HCT116 (cell line): ENCODE data around the gene EPG5. TPM values are rescaled to one million over a fixed set of nuclear protein-coding genes. Genes with fewer than 3 reads are reported as not detected.

ENCODE experiments used
- ATAC-seq: fragments of 200-7000 bp; cut with Tn5 transposase; 2 replicates; pipeline ENCODE4 v1.9.1; 2020; ENCODE audit warnings: mild to moderate bottlenecking, moderate library complexity
- BruUV-seq: library from RNA; stranded (reverse); fragments of 400-500 nt; replicated peaks from 2 replicates; lab custom pipeline; 2021; lab: Mats Ljungman, UMichigan
- CTCF ChIA-PET: fragments of 300-600 bp; sonication (Branson Sonifier 250); formaldehyde crosslinking; loops from one replicate; lab custom pipeline; 2021; ENCODE audit warnings: antibody characterized with exemption; lab: Charles Lee
- POLR2A ChIA-PET: fragments of 300-600, 350-600 bp; sonication (Branson Sonifier 250); formaldehyde crosslinking; loops from one replicate; lab custom pipeline; 2021; ENCODE audit warnings: antibody characterized with exemption; lab: Charles Lee
- RAD21 ChIA-PET, 2 experiments: fragments of 300-600 bp; sonication (Branson Sonifier 250); formaldehyde crosslinking; loops; one replicate each; lab custom pipeline; 2023; ENCODE audit warnings: low total read pairs in 2 of 2; ENCODE audit not compliant: uncharacterized antibody in 2 of 2, unreplicated experiment in 2 of 2, low non-redundant PET in 1 of 2; lab: Charles Lee
- DNase-seq: peaks from one replicate; pipeline ENCODE4 v3.0.0-alpha.2; 2010; ENCODE audit warnings: low read depth, low spot score
- H2AFZ ChIP-seq: fragments of 200-600 bp; shearing (Covaris generic), sonication (generic); 2 replicates; pipeline ENCODE4 v1.6.1; 2017; ENCODE audit warnings: low read depth, mixed run types, mixed read lengths, antibody characterized with exemption, low read length; ENCODE audit not compliant: poor library complexity, severe bottlenecking
- H3K27ac ChIP-seq: 2 replicates; pipeline ENCODE4 v1.5.1; 2012; ENCODE audit warnings: low read depth, low read length
- H3K27me3 ChIP-seq: fragments of 200-600 bp; sonication (generic); 2 replicates; pipeline ENCODE4 v1.6.1; 2016; ENCODE audit warnings: mixed run types, low read length, mixed read lengths; ENCODE audit not compliant: insufficient read depth
- H3K36me3 ChIP-seq, 2 experiments: fragments of 200-500 bp in 1 of 2; fragments of 200-600 bp in 1 of 2; sonication (Bioruptor generic) in 1 of 2; sonication (generic) in 1 of 2; 2 replicates each; pipeline versions ENCODE4 v1.5.1 to v1.6.1; 2014 to 2016; ENCODE audit warnings: low read length in 2 of 2, inconsistent platforms in 1 of 2, mixed read lengths in 1 of 2, mixed run types in 1 of 2; ENCODE audit not compliant: insufficient read depth in 2 of 2, control insufficient read depth in 1 of 2
- H3K4me1 ChIP-seq, 2 experiments: fragments of 200-600 bp in 1 of 2; sonication (generic) in 1 of 2; 2 replicates each; pipeline versions ENCODE4 v1.5.1 to v1.6.1; 2012 to 2017; ENCODE audit warnings: low read length in 2 of 2, inconsistent platforms in 1 of 2, mild to moderate bottlenecking in 1 of 2, mixed read lengths in 1 of 2, mixed run types in 1 of 2, moderate library complexity in 1 of 2; ENCODE audit not compliant: insufficient read depth in 2 of 2, control insufficient read depth in 1 of 2
- H3K4me2 ChIP-seq: fragments of 200-600 bp; sonication (generic); 2 replicates; pipeline ENCODE4 v1.6.1; 2017; ENCODE audit warnings: mixed run types, low read length, mixed read lengths
- H3K4me3 ChIP-seq, 2 experiments: fragments of 200-600 bp in 1 of 2; sonication (generic) in 1 of 2; replicated peaks in 1 of 2; 2 replicates each; pipeline ENCODE4 v1.5.1; 2011 to 2016; ENCODE audit warnings: low read length in 2 of 2, control low read depth in 1 of 2, low read depth in 1 of 2, mild to moderate bottlenecking in 1 of 2, mixed read lengths in 1 of 2, mixed run types in 1 of 2
- H3K79me2 ChIP-seq: fragments of 200-600 bp; sonication (generic); 2 replicates; pipeline ENCODE4 v1.6.1; 2017; ENCODE audit warnings: mild to moderate bottlenecking, mixed run types, low read length, moderate library complexity, mixed read lengths; ENCODE audit not compliant: insufficient read depth
- H3K9ac ChIP-seq: fragments of 200-600 bp; sonication (generic); 2 replicates; pipeline ENCODE4 v1.6.1; 2016; ENCODE audit warnings: low read length, mixed read lengths
- H3K9me2 ChIP-seq: fragments of 200-600 bp; sonication (generic), shearing (Covaris generic); 2 replicates; pipeline ENCODE4 v1.6.1; 2017; ENCODE audit warnings: mixed run types, mild to moderate bottlenecking, moderate library complexity; ENCODE audit not compliant: insufficient read depth
- H3K9me3 ChIP-seq, 2 experiments: fragments of 200-500 bp in 1 of 2; fragments of 200-600 bp in 1 of 2; sonication (Bioruptor generic) in 1 of 2; sonication (generic) in 1 of 2; 2 replicates each; pipeline ENCODE4 v1.6.1; 2014 to 2017; ENCODE audit warnings: low read length in 2 of 2, mixed read lengths in 2 of 2, inconsistent platforms in 1 of 2, low read depth in 1 of 2, mild to moderate bottlenecking in 1 of 2, mixed run types in 1 of 2, moderate library complexity in 1 of 2; ENCODE audit not compliant: control insufficient read depth in 1 of 2, insufficient read depth in 1 of 2
- H4K20me1 ChIP-seq: fragments of 200-600 bp; sonication (generic), shearing (Covaris generic); 2 replicates; pipeline ENCODE4 v1.6.1; 2017; ENCODE audit warnings: mixed run types, mild to moderate bottlenecking, moderate library complexity; ENCODE audit not compliant: insufficient read depth
- CBX3 ChIP-seq: IDR thresholded peaks from 2 replicates; pipeline ENCODE4 v1.6.1; 2012; ENCODE audit warnings: low read depth
- CEBPB ChIP-seq: IDR thresholded peaks from 2 replicates; pipeline ENCODE4 v1.6.1; 2012; ENCODE audit warnings: low read depth
- EGR1 ChIP-seq: IDR thresholded peaks from 2 replicates; pipeline ENCODE4 v1.6.1; 2012; ENCODE audit warnings: low read depth
- ELF1 ChIP-seq: IDR thresholded peaks from 2 replicates; pipeline ENCODE4 v1.6.1; 2012; ENCODE audit warnings: low read depth, borderline replicate concordance
- EZH2 ChIP-seq: fragments of 200-600 bp; sonication (generic); IDR thresholded peaks from 2 replicates; pipeline ENCODE4 v1.6.1; 2017; ENCODE audit warnings: antibody characterized with exemption, mixed run types
- FOSL1 ChIP-seq: IDR thresholded peaks from 2 replicates; pipeline ENCODE4 v1.6.1; 2012; ENCODE audit warnings: low read depth
- JUND ChIP-seq: IDR thresholded peaks from 2 replicates; pipeline ENCODE4 v1.6.1; 2012
- POLR2A ChIP-seq: IDR thresholded peaks from 2 replicates; pipeline ENCODE4 v1.7.0; 2011; ENCODE audit warnings: borderline replicate concordance; ENCODE audit not compliant: insufficient read depth, insufficient read length; ENCODE audit errors: extremely low read depth
- RAD21 ChIP-seq: IDR thresholded peaks from 2 replicates; pipeline ENCODE4 v1.6.1; 2012; ENCODE audit warnings: low read depth, mild to moderate bottlenecking
- REST ChIP-seq: IDR thresholded peaks from 2 replicates; pipeline ENCODE4 v1.6.1; 2012; ENCODE audit warnings: low read depth
- SP1 ChIP-seq: IDR thresholded peaks from 2 replicates; pipeline ENCODE4 v1.6.1; 2012; ENCODE audit warnings: low read depth
- SRF ChIP-seq: IDR thresholded peaks from 2 replicates; pipeline ENCODE4 v1.6.1; 2012; ENCODE audit warnings: low read depth
- TCF7L2 ChIP-seq: IDR thresholded peaks from 2 replicates; pipeline ENCODE4 v1.7.0; 2011; ENCODE audit warnings: borderline replicate concordance, inconsistent platforms; ENCODE audit not compliant: insufficient read depth, insufficient read length; ENCODE audit errors: extremely low read depth
- YY1 ChIP-seq: IDR thresholded peaks from 2 replicates; pipeline ENCODE4 v1.6.1; 2011; ENCODE audit warnings: low read length, low read depth, moderate library complexity, mild to moderate bottlenecking; ENCODE audit not compliant: insufficient replicate concordance; ENCODE audit errors: extremely low read depth
- ZFX ChIP-seq: fragments of 450-650 bp; IDR thresholded peaks from 2 replicates; pipeline ENCODE4 v1.6.1; 2017
- ZNF274 ChIP-seq: fragments of 200-500 bp; sonication (Bioruptor generic); IDR thresholded peaks from 2 replicates; pipeline ENCODE4 v1.6.1; 2014; ENCODE audit warnings: mild to moderate bottlenecking, low read depth, low read length, inconsistent platforms
- intact Hi-C: fragments of 100-400 bp; cut with micrococcal nuclease; formaldehyde crosslinking; loops from 2 replicates; pipeline ENCODE4 v1.10.0; 2022
- total RNA-seq: library from RNA; stranded (reverse); gene quantifications from one replicate; pipeline ENCODE4 v1.2.1, GENCODE V29; 2021; ENCODE audit not compliant: unreplicated experiment
- TF ChIP-seq, protein P1 (sequence below), 3 experiments: fragments of 200-600 bp in 1 of 3; sonication (generic) in 1 of 3; IDR thresholded peaks in 2 of 3; conservative IDR thresholded peaks in 1 of 3; 2 replicates each; pipeline ENCODE4 v1.5.1; 2012 to 2017; ENCODE audit warnings: low read depth in 2 of 3, low read length in 2 of 3, antibody characterized with exemption in 1 of 3, borderline replicate concordance in 1 of 3, control low read depth in 1 of 3, mild to moderate bottlenecking in 1 of 3, mixed read lengths in 1 of 3, mixed run types in 1 of 3, moderate library complexity in 1 of 3; ENCODE audit not compliant: insufficient read depth in 1 of 3
- TF ChIP-seq, protein P2 (sequence below): IDR thresholded peaks from 2 replicates; pipeline ENCODE4 v1.6.1; 2012
- TF ChIP-seq, protein P3 (sequence below): IDR thresholded peaks from 2 replicates; pipeline ENCODE4 v1.6.1; 2011; ENCODE audit warnings: mild to moderate bottlenecking, low read length, moderate library complexity; ENCODE audit not compliant: insufficient replicate concordance; ENCODE audit errors: extremely low read depth

The EPG5 gene
- total RNA-seq, 1 experiment from 2014 or later = 12.9 TPM

DNA sequence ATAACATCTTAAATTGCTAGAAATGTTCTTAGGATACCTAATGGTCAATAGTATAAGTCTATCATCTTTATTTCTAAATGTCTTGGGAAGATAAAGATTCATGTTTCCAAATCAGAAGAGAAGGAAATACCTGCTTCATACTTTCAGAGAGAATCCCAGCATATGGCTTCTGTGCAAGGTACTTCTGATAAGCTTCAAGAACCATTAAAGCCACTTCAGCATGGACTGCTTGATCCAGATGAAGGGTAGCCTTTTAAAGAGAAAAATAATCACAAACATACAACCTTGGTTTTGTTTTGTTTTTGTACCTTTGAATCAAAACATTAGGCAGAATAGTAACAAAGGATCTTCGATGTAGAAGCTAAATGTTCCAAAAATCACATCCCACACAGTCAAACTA lies 44.0 kb downstream of the EPG5 start:
- no peak overlapping the region for H3K27ac ChIP-seq
- intact Hi-C loops = no loop called here
- RAD21 ChIA-PET = no interaction called here
- no peak for ATAC-seq
- H3K9me2 ChIP-seq = no peaks in the 10 kb centered on the region
- H3K27me3 ChIP-seq = no peaks in the 10 kb centered on the region
- no peak overlapping the region for H3K9ac ChIP-seq
- POLR2A ChIA-PET = no interaction called here
- BruUV-seq = no TSS peak
- peaks cover 0 to 4% of the 10 kb centered on the region in 2 experiments; a peak in 1 of 4 replicates for H3K4me1 ChIP-seq
- no peak overlapping the region for H2AFZ ChIP-seq
- H3K4me3 ChIP-seq = no peak overlapping the region
- no peaks in the 10 kb centered on the region for H4K20me1 ChIP-seq
- DNase-seq = no peak
- TF ChIP-seq TCF7L2 = no peak
- TF ChIP-seq JUND = no peak
- TF ChIP-seq POLR2A = no peak
- TF ChIP-seq ZNF274 = no peak
- TF ChIP-seq, protein P1, sequence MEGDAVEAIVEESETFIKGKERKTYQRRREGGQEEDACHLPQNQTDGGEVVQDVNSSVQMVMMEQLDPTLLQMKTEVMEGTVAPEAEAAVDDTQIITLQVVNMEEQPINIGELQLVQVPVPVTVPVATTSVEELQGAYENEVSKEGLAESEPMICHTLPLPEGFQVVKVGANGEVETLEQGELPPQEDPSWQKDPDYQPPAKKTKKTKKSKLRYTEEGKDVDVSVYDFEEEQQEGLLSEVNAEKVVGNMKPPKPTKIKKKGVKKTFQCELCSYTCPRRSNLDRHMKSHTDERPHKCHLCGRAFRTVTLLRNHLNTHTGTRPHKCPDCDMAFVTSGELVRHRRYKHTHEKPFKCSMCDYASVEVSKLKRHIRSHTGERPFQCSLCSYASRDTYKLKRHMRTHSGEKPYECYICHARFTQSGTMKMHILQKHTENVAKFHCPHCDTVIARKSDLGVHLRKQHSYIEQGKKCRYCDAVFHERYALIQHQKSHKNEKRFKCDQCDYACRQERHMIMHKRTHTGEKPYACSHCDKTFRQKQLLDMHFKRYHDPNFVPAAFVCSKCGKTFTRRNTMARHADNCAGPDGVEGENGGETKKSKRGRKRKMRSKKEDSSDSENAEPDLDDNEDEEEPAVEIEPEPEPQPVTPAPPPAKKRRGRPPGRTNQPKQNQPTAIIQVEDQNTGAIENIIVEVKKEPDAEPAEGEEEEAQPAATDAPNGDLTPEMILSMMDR (IDR thresholded peaks at IDR 0.05 in 2 of 3, conservative IDR thresholded peaks at IDR 0.05 in 1 of 3; ENCODE audit: borderline replicate concordance in 1 of 3, insufficient read depth in 1 of 3, low read depth in 2 of 3, low read length in 2 of 3) = no peak
- no peak for TF ChIP-seq CBX3
- no peak for TF ChIP-seq EZH2
- no peak for TF ChIP-seq ZFX
- TF ChIP-seq, protein P2, sequence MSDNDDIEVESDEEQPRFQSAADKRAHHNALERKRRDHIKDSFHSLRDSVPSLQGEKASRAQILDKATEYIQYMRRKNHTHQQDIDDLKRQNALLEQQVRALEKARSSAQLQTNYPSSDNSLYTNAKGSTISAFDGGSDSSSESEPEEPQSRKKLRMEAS = no peak
- no peak for TF ChIP-seq REST
- TF ChIP-seq ELF1 = no peak
- TF ChIP-seq EGR1 = no peak
- no peak for TF ChIP-seq CEBPB
- TF ChIP-seq SP1 = no peak
- TF ChIP-seq FOSL1 = no peak
- TF ChIP-seq RAD21 = no peak
- no peak for TF ChIP-seq SRF
- TF ChIP-seq, protein P3, sequence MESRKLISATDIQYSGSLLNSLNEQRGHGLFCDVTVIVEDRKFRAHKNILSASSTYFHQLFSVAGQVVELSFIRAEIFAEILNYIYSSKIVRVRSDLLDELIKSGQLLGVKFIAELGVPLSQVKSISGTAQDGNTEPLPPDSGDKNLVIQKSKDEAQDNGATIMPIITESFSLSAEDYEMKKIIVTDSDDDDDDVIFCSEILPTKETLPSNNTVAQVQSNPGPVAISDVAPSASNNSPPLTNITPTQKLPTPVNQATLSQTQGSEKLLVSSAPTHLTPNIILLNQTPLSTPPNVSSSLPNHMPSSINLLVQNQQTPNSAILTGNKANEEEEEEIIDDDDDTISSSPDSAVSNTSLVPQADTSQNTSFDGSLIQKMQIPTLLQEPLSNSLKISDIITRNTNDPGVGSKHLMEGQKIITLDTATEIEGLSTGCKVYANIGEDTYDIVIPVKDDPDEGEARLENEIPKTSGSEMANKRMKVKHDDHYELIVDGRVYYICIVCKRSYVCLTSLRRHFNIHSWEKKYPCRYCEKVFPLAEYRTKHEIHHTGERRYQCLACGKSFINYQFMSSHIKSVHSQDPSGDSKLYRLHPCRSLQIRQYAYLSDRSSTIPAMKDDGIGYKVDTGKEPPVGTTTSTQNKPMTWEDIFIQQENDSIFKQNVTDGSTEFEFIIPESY = no peak
- TF ChIP-seq YY1 = no peak
- CTCF ChIA-PET = interaction anchor here (1.1 kb wide), 1 partner anchor 9 kb away, joined by 4 read pairs; no protein-coding TSS in a partner anchor
- H3K79me2 ChIP-seq = no peaks in the 10 kb centered on the region
- H3K9me3 ChIP-seq = no peaks in the 10 kb centered on the region
- no peak overlapping the region for H3K4me2 ChIP-seq
- peaks cover 3 to 6% of the 10 kb centered on the region in 2 experiments; a peak in 2 of 4 replicates for H3K36me3 ChIP-seq
